Hepatocyte (in vitro differentiated cells): ENCODE results near the gene IL2RA. TPM values are rescaled to one million over a fixed set of nuclear protein-coding genes. Genes with fewer than 3 reads are reported as not detected.

Source experiments
- DNase-seq: peaks from one replicate; pipeline ENCODE4 v3.0.0-alpha.2; 2016; ENCODE audit warnings: low spot score
- H2AFZ ChIP-seq: fragments of 200-600 bp; sonication (generic); 2 replicates; pipeline ENCODE4 v1.6.0; 2016; ENCODE audit warnings: antibody characterized with exemption, mild to moderate bottlenecking
- H3K27ac ChIP-seq: fragments of 200-600 bp; sonication (generic); 2 replicates; pipeline ENCODE4 v1.5.1; 2016; ENCODE audit warnings: mild to moderate bottlenecking
- H3K27me3 ChIP-seq: fragments of 200-600 bp; sonication (generic); 2 replicates; pipeline ENCODE4 v1.6.1; 2016
- H3K36me3 ChIP-seq: fragments of 200-600 bp; sonication (generic); replicated peaks from 2 replicates; pipeline ENCODE4 v1.5.1; 2016; ENCODE audit warnings: low read depth; ENCODE audit not compliant: insufficient read depth
- H3K4me1 ChIP-seq: fragments of 200-600 bp; sonication (generic); 2 replicates; pipeline ENCODE4 v1.5.1; 2016; ENCODE audit warnings: mild to moderate bottlenecking, moderate library complexity; ENCODE audit not compliant: insufficient read depth
- H3K4me2 ChIP-seq: fragments of 200-600 bp; sonication (generic); 2 replicates; pipeline ENCODE4 v1.6.0; 2016
- H3K4me3 ChIP-seq: fragments of 200-600 bp; sonication (generic); 2 replicates; pipeline ENCODE4 v1.5.1; 2016; ENCODE audit warnings: mild to moderate bottlenecking
- H3K79me2 ChIP-seq: fragments of 200-600 bp; sonication (generic); 2 replicates; pipeline ENCODE4 v1.6.0; 2017; ENCODE audit warnings: mild to moderate bottlenecking
- H3K9me2 ChIP-seq: fragments of 200-600 bp; sonication (generic); replicated peaks from 2 replicates; pipeline ENCODE4 v1.6.0; 2017; ENCODE audit warnings: mild to moderate bottlenecking; ENCODE audit not compliant: insufficient read depth
- H3K9me3 ChIP-seq: fragments of 200-600 bp; sonication (generic); 2 replicates; pipeline ENCODE4 v1.5.1; 2016; ENCODE audit warnings: low read depth, mild to moderate bottlenecking
- H4K20me1 ChIP-seq: fragments of 200-600 bp; sonication (generic); 2 replicates; pipeline ENCODE4 v1.6.0; 2016; ENCODE audit warnings: mild to moderate bottlenecking; ENCODE audit not compliant: insufficient read depth, poor library complexity, severe bottlenecking
- EZH2 ChIP-seq: fragments of 200-600 bp; sonication (generic); IDR thresholded peaks from 2 replicates; pipeline ENCODE4 v1.6.1; 2016; ENCODE audit warnings: antibody characterized with exemption, mild to moderate bottlenecking, borderline replicate concordance
- EZH2phosphoT487 ChIP-seq: fragments of 200-600 bp; sonication (generic); IDR thresholded peaks from one replicate; pipeline ENCODE4 v1.6.1; 2018; ENCODE audit warnings: antibody characterized with exemption, mild to moderate bottlenecking, low read depth, moderate library complexity; ENCODE audit not compliant: unreplicated experiment, severe bottlenecking
- WGBS: methylation state at CpG from one replicate; pipeline ENCODE4 v1.1.6; 2016; ENCODE audit warnings: low lambda C conversion rate; ENCODE audit errors: missing lambda C conversion rate; 5-methylcytosine and 5-hydroxymethylcytosine counted together
- polyA plus RNA-seq: library from polyadenylated mRNA; unstranded; fragments of >200 nt; fragmentation: Nextera tagmentation; extraction: Ambion mirVana; gene quantifications from 2 replicates; pipeline ENCODE4 v1.2.1, GENCODE V29; 2016
- total RNA-seq: library from RNA; depleted of rRNA; stranded (reverse); fragments of >200 nt; gene quantifications from 2 replicates; pipeline ENCODE4 v1.2.3, GENCODE V29; 2014
- TF ChIP-seq, protein P1 (sequence below): fragments of 200-600 bp; sonication (generic); IDR thresholded peaks from 2 replicates; pipeline ENCODE4 v1.5.1; 2016; ENCODE audit warnings: antibody characterized with exemption, mild to moderate bottlenecking; ENCODE audit not compliant: poor library complexity

IL2RA gene
- total and polyA plus RNA-seq, 2 experiments from 2014 or later: not detected

DNA sequence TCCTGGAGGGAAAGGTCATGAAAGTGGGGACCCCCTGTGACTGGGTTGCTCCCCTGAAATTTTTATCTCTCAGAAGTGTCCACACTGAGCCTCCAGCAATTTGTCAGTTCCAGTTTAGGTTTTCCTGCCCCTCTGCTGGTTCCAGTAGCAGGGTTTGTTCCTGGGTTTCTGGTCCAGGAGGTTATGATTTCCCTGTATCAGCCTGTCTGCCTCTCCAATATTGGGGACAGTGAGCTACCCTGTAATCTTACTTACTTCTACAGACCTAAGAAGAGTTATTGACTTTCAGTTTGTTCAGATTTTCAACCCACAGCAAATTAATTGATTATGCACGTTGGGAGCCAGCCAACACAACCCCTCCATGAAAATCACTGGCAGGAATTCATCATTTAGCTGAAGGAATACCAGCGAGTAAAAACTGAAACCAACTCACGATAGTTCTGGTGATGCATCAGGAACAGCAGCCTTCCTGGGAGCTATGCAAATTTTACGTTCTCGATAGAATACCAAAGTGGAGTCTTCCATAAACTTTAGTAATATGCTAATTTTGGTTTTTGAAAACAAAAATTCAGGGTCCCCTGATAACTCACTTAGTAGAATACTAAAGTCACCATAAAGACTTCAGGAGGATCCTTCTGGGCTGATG, 53.5 kb downstream of the IL2RA start:
- no peaks in the 10 kb centered on the region for H3K36me3 ChIP-seq
- no peak overlapping the region for H2AFZ ChIP-seq
- no peaks in the 10 kb centered on the region for H3K4me1 ChIP-seq
- DNase-seq: no peak
- H3K27ac ChIP-seq: peak overlapping the region; percentile 32
- H3K9me2 ChIP-seq: no peaks in the 10 kb centered on the region
- 85% methylated on average over 5 of the region's 5 CpGs for WGBS
- no peak overlapping the region for H3K4me3 ChIP-seq
- peak overlapping the region; percentile 59 for H3K4me2 ChIP-seq
- no peak for TF ChIP-seq EZH2phosphoT487
- TF ChIP-seq EZH2: no peak
- TF ChIP-seq, protein P1, sequence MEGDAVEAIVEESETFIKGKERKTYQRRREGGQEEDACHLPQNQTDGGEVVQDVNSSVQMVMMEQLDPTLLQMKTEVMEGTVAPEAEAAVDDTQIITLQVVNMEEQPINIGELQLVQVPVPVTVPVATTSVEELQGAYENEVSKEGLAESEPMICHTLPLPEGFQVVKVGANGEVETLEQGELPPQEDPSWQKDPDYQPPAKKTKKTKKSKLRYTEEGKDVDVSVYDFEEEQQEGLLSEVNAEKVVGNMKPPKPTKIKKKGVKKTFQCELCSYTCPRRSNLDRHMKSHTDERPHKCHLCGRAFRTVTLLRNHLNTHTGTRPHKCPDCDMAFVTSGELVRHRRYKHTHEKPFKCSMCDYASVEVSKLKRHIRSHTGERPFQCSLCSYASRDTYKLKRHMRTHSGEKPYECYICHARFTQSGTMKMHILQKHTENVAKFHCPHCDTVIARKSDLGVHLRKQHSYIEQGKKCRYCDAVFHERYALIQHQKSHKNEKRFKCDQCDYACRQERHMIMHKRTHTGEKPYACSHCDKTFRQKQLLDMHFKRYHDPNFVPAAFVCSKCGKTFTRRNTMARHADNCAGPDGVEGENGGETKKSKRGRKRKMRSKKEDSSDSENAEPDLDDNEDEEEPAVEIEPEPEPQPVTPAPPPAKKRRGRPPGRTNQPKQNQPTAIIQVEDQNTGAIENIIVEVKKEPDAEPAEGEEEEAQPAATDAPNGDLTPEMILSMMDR: no peak
- H3K27me3 ChIP-seq: no peaks in the 10 kb centered on the region
- no peaks in the 10 kb centered on the region for H4K20me1 ChIP-seq
- H3K9me3 ChIP-seq: no peaks in the 10 kb centered on the region
- no peaks in the 10 kb centered on the region for H3K79me2 ChIP-seq

DNA sequence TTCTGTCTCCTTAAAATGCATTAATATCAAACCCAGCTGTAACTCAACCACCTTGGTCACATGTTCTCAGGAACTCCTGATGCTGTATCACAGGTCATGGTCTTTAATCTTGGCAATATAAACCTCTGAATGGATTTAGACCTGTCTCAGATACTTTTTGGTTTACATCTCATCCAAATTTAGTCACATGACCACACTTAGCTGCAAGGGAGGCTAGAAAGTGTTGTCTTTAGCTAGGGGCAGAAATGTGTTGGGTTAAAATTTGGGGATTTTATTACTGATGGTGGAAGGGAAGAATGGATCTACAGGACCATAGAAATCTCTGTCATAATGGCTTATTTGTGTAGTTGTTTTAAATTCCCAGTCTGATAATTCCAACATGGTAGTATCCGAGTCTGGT, 55.2 kb downstream of the IL2RA start:
- no peak overlapping the region for H3K4me3 ChIP-seq
- TF ChIP-seq, protein P1: no peak
- TF ChIP-seq EZH2 (no peak), EZH2phosphoT487 (no peak)
- H3K9me3 ChIP-seq: no peaks in the 10 kb centered on the region
- no peaks in the 10 kb centered on the region for H3K4me1 ChIP-seq
- no peak overlapping the region for H2AFZ ChIP-seq
- H3K27me3 ChIP-seq: no peaks in the 10 kb centered on the region
- H3K9me2 ChIP-seq: no peaks in the 10 kb centered on the region
- DNase-seq: no peak
- H3K79me2 ChIP-seq: no peaks in the 10 kb centered on the region
- H3K4me2 ChIP-seq: no peak overlapping the region
- H3K27ac ChIP-seq: no peak overlapping the region
- H3K36me3 ChIP-seq: no peaks in the 10 kb centered on the region
- 29% methylated on average over 1 of the region's 1 CpG for WGBS
- no peaks in the 10 kb centered on the region for H4K20me1 ChIP-seq

DNA sequence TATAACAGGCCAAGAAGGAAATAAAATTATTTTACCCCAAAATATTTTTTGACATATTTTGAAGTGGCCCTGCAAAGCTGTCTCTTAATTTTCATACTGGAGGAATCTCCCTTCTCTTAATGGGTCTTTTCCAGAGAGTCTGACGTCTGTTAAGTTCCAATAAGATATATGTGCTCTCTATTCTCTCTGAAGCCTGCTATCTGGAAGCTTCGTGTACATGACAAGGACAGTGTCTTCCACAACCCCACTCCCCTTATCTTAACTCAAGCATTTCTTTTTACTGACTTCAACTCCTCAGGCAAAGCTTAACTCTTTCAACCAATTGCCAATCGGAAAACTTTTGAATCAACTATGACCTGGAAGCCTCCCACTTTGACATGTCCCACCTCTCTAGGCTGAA, 55.6 kb downstream of the IL2RA start:
- Histone ChIP-seq H3K4me3 (no peak overlapping the region), H3K36me3 (no peaks in the 10 kb centered on the region), H3K9me3 (no peaks in the 10 kb centered on the region), H3K79me2 (no peaks in the 10 kb centered on the region), H3K27ac (no peak overlapping the region), H4K20me1 (no peaks in the 10 kb centered on the region), H3K9me2 (no peaks in the 10 kb centered on the region), H3K4me1 (no peaks in the 10 kb centered on the region), H3K4me2 (no peak overlapping the region), H3K27me3 (no peaks in the 10 kb centered on the region), H2AFZ (no peak overlapping the region)
- no peak for DNase-seq
- TF ChIP-seq EZH2 (no peak), EZH2phosphoT487 (no peak)
- TF ChIP-seq, protein P1: no peak
- WGBS: 74% methylated on average over 3 of the region's 3 CpGs
